Measurements from ENCODE around the gene SPESP1.
"Not testable (repeated sequence)": the region's sequence is repeated elsewhere in the genome, so short reads cannot be mapped to it uniquely, and the experiment has no call there.

The SPESP1 gene

DNA sequence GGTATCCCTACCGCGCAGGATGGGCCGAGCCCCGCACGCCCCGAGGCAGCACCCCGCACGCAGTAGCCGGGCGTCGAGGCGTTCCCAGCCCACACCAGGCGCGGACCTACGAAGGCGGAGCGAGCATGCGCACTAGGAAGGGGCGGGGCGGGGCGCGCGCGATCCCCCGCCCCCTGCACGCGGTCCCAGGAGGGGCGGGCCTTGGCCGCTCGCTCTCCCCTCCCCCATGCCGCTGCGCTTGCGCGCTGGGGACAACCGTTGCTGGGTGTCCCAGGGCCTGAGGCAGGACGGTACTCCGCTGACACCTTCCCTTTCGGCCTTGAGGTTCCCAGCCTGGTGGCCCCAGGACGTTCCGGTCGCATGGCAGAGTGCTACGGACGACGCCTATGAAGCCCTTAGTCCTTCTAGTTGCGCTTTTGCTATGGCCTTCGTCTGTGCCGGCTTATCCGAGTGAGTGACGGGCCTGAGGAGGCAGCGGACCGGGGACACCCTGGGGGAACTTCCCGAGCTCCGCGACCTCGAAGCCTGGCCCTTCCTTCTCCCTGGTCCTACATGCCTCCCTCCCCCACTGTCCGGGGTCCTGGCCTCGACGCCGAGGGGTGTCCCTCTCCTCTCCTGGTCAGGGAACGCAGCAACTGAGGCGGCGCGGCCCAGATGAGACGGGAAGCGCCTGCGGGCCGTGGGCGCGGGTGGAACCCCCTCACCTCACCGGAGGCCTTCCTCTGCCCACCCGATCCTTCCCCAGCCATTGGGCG, at the start of gene SPESP1:
SPESP1 (plus strand) TSS at position 258 of the 755 bp plus-strand sequence; CDS start at position 387, 129 bp downstream.
- no peak for DNase-seq

DNA sequence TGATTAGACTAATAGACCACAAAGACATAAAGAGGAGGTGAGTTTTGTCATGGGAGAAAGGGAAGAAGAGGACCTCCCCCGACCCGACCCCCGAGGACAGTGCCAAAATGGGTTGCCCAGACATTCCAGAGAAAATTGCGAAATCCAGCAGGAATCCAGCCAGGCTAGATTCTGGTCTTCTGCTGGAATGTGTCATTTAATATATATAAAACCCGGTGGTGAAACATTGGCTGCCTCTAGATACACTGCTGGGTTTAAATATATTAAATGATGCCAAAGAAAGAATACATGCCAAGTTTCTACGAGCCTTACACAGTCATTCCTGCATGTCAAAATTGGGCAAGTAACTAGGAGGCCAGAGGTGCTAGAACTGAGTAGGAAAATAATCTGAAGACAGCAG, 45.3 kb upstream of the SPESP1 start:
- DNase-seq: peak; percentile 3

DNA sequence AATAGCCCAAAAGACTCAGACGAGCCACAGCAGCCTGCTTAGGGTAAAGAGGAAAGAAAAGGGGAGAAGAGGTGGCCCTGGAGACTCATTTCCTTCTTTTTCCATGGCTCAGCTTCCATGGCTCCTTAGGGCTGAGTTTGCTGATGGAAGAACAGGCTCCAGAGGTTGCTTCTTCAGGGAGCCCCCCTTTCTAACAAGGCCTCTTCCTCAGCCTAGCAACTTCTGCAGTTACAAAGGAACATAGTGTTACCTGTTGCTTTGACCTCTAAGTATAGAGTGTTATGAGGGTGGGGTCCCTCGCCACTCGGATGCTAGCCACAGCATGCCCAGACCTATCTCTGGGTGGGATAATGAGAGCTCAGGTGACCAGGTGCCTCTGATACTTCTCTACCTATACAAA, 43.2 kb upstream of the SPESP1 start:
- no peak for DNase-seq

DNA sequence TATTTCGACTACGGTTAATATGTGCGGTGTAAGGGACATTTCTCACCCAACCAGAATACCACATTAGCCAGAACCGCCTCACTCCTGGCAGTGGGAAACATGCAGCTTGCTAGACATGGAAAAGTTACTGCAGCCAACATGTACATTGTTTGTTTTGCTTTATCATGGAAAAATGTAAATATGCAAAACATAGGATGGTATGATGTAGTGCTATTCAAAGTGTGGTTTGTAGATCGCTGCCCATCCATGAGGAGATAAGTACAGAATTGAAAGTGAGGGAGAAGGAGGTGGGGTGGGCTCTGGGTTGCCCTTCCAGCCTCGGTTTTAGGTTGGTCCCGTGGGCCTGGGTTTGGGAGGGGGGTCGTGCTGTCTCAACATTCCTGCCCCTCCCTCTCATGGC, 42.5 kb upstream of the SPESP1 start:
- DNase-seq: no peak

DNA sequence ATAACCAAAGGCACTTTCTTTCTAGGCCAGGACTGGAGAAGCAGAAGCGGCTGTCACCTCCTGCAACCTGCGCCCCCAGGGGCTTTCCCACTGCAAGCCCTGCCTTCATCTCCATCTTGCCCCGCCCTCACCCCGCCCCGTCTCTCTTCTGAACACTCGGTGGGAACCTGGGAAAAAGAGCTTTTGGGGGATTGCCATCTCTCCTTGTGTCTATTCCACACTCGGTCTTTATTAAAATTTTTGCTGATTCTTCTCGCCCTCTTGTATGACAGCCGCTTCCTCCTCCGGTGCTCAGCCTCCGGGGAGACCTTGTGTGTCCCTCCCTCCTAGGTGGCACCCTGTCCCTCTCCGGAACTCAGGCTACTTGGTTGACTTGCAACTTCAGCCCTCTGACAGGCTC, 41.9 kb upstream of the SPESP1 start:
- no peak for DNase-seq

DNA sequence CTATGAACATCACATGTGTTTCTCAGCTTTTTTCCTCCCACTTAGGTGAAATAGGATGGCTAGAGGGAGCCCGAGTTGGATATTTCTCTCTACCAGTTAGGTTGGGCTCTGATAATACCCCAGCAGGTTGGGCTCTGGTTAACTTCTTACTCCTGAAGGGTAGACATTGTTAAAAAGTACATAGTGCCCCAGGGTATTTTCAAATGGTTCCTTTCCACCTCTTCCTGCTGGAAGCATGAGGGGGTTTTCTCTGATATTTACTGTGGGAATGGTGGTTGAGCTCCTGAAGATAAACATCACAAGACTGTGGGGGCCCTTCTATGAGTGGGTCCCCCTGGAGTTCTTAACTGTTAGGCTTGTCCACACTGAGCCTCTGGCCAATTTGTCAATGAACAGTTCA, 36.1 kb upstream of the SPESP1 start:
- no peak for DNase-seq

DNA sequence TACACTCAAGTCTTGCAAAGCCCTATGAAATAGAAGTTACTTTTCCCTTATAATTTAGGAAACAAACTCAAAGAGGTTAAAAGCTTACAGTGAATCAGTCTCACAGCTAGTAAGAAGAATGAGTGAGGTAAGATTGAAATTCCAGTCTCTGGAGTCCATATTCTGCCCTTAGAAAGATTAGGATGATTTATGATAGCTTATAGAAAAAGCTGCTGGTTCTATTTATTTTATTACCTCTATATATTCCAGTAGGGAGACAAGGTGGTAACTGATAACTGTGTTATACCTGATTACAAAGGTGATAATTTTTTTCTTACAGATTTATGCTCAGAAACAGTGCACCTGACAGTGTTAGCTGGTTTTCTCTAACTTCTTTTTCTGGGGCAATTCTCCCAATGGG, 34.1 kb upstream of the SPESP1 start:
- no peak for DNase-seq

DNA sequence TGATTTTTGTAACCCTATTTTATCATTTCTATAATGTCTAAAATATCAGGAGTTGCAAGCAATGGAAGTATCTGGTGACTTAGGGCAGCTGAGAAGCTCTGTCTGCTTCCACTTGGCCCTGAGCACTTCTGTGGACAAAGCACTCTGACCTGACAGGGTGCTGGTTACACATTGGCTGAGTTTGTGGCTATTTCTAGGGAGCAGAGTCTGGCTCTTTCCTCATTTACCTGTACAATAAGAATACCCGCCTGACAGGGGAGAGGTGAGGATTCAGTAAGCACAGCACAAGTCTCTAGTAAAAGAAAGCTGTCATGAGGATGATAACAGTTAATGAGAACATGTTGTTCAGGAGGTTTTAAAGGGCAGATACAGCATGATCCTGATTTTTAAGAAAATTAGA, 33.3 kb upstream of the SPESP1 start:
- DNase-seq: no peak

DNA sequence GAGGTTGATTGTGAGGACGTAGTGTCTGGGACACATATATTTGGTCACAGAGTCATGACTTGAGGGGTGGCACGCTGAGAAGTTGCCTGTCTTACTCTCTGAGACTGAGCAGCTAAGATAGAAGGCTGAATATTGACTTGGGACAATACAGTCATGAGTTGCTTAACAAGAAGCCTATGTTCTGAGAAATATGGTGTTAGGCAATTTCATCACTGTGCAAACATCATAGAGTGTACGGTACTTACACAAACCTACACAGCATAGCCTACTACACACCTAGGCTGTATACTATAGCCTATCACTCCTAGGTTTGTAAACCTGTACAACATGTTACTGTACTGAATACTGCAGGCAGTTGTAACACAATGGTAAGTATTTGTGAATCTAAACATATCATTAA, 30.3 kb upstream of the SPESP1 start:
- DNase-seq: no peak

DNA sequence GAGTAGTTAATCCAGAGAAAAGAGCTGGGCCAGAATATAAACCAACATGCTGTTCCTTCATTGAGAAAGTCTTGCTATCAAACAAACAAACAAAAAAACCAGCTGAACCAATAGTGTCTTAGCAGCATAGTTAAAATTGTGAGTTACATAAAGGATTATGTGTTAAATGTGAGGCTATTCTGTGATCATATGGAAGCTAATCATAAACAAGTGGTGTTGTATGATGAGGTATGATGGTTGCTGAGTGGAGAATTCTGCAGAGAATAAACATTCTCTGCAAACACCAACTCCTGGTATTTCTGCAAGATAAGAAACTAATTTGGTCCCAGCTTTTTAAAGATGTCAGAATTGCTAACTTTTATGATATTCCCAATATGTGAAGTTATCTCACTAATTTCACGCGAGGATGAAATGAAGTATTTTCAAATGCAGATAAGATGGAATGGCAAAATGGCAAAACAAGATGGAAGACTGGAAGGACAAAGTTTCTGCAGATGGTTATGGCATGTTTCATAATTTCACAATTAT, 22.9 kb upstream of the SPESP1 start:
- no peak for DNase-seq

DNA sequence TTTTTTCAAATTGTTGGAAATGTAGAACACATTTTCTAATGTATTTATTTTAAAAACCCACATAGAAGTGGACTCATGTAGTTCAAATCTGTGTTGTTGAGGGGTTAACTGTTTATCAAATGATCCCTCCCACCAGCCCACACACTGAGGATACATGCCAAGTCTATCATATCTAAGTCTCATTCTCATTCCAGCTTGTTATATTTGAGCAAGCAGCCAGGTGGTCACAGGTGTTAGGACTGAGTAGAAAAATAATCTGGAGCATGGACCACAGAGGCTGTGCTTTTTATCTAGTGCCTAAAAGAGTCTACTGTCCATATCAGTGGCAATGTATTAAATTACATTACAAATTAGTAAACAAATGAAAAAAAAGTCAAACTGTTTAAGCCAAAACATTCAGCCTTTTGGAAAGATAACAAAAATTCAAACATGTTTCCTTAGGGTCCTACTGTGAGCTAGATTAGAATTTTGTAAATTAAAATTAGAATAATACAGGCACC, 20.7 kb upstream of the SPESP1 start:
- DNase-seq: no peak

DNA sequence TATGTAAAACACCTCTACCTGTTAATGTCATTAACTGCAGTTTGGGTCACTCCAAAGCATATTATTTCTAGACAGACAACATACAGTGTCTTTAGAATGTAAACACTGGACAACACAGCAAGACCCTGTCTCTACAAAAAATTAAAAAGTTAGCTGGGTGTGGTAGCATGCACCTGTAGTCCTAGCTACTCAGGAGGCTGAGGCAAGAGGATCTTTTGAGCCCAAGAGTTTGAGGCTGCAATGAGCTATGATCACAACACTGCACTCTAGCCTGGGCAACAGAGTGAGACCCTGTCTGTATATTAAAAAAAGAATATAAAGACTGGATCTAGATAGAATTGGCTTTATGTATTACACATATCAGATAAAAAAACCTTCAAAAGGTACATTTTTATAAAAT, 20.0 kb upstream of the SPESP1 start:
- DNase-seq: no peak

DNA sequence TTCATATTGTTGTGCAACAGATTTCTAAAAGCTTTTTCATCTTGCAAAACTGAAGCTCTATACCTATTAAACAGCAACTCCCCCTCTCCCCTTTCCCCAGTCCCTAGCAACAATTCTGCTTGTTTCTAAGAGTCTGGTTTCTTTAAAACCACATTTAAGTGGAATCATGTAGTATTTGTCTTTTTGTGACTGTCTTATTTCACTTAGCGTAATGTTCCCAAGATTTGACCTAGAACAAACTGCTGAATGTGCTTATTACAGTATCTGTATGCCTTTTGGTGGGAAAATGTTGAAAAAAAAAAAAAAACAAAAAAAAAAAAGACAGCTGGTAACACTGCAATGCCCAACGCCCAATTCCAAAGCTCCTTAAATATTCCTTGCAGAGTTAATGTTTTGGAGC, 19.5 kb upstream of the SPESP1 start:
- no peak for DNase-seq

DNA sequence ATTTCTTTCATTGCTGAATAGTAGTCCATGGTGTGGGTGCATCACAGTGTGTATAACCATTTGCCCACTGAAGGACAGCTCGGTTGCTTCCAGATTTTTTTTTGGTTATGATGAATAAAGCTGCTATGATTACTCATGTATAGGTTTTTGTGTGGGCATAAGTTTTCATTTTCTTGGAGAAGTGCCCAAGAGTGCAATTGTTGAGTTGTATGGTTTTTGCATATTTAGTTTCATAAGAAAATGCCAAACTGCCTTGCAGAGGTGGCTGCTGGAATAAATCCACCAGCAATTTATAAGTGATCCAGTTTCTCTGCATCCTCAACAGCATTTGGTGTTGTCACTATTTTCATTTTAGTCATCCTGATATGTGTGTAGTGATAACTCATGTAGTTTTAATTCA, 8.4 kb upstream of the SPESP1 start:
- no peak for DNase-seq

DNA sequence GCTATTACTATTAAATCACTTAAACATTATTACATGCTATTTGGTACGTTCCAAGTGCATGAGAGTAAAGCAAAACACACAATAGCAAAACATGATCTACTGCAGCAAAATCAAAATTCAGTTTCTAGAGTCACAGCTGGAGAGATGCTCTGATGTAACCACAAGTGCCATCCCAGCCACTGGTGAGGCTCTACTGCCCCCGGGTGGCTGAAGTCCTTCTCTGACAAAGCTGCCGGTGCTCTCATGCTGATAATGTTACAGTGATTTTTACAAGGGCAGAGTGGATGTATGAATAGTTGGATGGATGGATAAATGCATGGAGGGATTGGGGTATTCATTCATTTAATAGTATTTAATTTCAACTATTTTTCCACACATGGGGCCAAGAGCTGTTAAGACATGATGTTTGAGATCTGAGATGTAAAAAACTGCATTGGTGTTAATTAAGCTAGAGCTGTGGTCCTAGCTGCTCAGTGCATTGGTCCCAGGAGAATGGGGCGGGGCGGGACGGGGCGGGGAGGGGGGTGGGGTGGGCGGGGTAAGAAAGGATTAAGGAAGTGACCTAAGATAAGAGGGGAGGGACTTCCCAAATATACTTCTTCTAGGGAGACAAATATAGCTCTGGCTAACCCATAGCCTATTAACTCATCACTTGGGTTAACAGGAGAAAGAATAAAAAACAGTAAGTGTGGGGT, 5.3 kb upstream of the SPESP1 start:
- DNase-seq: peak; percentile 61

DNA sequence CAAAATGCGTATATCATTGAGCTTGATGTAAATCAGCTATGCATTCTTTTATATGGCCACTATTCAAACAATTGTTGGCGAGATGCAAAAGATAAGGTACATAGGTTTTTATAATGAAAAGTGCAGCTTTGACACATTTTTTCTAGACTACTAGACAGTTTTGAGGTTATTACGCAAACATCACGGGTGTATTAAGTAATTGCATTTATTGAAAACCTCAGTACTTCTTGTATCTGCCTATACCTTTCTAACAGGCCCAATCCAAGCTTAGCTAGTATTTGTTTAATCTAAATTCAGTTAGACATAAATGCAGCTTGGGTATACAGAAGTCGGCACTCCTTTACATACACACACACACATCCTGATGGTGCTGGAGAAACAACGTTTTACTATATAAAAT, 2.7 kb downstream of the SPESP1 start:
- DNase-seq: no peak

DNA sequence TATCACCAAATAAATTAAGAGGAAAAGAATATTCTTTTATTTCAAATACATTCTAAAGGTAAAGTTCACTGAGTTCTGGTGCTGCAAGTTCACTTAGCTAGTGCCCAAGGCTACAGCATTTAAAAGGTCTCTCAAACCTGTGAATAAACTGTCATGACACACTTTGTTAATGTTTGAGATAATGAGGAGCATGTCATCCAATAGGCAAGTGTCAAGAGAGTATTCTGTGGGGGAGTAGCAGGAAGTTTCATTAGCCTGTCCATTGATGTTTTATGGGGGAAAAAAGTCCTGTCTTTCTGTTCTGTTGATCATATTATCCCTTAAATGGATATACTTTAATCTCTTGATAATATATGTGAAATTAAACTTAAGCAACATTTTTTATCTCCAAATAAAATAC, 4.0 kb downstream of the SPESP1 start:
- DNase-seq: no peak

DNA sequence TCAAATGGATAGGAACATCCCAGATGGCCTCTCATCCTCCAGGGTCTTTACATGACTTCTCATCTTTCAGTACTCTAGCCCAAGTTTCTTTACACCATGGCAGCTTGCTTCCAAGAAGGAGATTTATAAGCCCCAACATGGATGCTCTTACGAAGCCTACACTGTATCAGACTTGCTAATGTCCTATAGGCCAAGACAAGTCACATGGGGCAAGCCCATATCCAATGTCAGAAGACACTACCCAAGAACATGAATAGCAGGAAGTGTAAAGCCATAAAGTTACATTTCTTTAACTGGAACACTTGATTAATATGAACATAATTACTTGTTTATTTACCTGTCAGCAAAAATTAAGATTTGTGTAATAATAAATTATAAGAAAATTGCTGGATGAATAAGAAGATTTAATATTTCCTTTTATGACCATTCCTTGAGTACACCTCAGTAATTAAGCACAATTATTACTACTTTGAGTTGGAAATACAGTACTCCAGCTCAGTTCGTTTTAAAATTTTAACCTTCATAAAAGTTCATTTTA, 5.1 kb downstream of the SPESP1 start:
- DNase-seq: no peak

DNA sequence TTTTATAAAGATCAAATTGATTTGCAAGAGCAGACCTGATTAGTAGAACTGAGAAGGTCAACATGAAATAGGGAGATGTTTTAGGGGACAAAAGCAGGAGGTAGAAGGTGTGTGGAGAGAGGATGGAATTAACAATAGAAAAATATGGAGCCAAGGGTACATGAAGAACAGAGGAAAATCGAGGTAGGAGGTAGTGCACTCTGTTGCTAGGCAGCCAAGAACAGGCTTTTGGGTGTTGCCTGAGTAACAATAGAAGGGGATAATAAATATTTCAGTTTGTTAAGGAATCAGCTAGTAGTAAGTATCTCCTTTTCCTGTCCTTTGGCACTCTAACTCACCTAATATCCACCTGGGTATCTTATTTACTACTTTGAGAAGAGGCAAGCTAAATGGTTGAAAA, 9.2 kb downstream of the SPESP1 start:
- no peak for DNase-seq

DNA sequence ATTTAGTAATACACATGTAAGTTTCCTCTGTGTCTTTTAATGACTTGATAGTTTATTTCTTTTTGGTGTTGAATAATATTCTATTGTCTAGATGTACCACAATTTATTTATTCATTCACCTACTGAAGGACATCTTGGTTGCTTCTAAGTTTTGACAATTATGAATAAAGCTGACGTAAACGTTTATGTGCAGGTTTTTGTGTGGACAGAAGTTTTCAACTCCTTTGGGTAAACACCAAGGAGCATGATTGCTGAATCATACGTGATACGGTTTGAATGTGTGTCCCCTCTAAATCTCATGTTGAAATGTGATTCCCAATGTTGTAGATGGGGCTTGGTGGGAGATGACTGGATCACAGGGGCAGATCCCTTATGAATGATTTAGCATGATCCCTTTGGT, 21.5 kb downstream of the SPESP1 start:
- no peak for DNase-seq

DNA sequence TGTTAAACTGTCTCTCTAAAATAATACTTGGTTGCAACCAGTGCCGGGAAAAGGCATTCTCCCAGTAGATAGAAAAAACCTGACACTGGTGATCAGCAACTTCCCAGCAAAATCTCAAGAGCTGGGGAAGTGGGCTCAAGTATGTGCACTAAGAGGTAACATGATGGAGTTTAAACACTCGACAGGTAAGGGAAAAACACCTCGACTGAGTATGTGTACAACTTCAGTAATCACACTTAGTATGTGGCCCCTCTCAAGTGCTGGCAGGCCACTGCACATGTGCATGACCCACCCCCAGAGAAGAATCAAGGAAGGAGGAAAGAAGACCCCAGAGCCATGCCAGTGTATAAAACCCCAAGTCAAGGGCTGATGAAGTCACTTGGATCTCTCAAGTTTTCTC, 27.4 kb downstream of the SPESP1 start:
- DNase-seq: no peak

DNA sequence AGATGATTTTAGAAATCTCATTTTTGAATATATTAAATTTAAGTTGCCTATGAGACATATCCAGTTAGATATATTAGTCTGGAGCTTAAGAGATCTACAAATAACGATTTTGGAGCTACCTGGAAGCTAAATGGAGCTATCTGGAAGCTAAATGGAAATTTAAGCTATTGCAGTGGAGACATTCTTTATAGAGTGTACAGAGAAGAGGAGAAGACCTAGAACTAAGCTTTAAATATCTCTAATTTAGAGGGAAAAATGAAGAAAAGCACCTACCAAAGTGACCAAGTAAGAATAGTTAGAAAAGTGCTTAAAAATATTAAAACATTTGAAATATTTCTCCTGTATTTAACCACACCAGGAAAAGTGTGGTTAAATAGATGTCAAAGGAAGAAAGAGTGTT, 28.3 kb downstream of the SPESP1 start:
- no peak for DNase-seq

DNA sequence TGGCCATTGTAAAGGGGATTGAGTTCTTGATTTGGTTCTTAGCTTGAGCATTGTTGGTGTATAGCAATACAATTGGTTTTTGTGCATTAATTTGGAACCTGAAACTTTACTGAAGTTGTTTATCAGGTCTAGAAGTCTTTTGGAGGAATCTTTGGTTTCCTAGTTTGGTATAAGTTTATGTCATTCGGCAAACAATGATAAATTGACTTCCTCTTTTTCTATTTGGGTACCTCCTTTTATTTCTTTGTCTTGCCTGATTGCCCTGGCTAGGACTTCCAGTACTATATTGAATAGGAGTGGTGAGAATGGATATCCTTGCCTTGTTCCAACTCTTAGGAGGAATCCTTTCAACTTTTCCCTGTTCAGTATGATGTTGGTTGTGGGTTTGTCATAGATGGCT, 32.1 kb downstream of the SPESP1 start:
- no peak for DNase-seq

DNA sequence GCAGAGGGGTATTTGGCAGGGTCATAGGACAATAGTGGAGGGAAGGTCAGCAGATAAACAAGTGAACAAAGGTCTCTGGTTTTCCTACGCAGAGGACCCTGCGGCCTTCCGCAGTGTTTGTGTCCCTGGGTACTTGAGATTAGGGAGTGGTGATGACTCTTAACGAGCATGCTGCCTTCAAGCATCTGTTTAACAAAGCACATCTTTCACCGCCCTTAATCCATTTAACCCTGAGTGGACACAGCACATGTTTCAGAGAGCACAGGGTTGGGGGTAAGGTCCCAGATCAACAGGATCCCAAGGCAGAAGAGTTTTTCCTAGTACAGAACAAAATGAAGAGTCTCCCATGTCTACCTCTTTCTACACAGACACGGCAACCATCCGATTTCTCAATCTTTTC, 33.4 kb downstream of the SPESP1 start:
- DNase-seq: not testable (repeated sequence)
